Measurements from ENCODE around the gene CLCN1. TPM values are rescaled to one million over a fixed set of nuclear protein-coding genes. Genes with fewer than 3 reads are reported as not detected.
A peak's percentile ranks its signal among the peaks of the same experiment; 100 is the strongest.

CLCN1 gene
- total and polyA plus RNA-seq, 4 donors, result not detected

DNA sequence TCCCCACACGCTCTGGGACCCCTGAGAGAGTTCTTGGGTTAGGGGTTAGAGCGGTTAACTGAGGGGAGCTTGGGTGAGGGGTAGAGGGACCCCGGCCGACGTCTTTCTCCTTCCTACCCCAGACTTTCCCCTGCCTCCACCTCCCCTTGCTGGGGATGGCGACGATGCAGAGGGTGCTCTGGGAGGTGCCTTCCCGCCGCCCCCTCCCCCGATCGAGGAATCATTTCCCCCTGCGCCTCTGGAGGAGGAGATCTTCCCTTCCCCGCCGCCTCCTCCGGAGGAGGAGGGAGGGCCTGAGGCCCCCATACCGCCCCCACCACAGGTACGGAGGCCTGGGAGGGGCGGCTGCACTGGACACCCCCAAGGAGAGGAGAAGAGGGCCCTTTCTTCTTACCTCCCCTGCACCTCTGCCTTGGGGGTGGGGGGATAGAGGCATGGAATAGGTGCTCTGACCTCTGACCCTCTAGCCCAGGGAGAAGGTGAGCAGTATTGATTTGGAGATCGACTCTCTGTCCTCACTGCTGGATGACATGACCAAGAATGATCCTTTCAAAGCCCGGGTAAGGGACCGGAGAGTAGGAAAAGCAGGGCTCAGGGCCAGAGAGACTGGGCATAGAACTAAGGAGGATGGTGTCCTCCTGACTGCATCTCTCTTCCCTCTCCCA lies 66.3 kb downstream of the CLCN1 start:
- peak overlapping the region; percentile 91 to 95 for H3K4me3 ChIP-seq (ENCODE audit: low read length in 2 of 2)
- H3K4me1 ChIP-seq (ENCODE audit: control insufficient read depth in 1 of 2, insufficient read depth in 2 of 2, low read length in 2 of 2), result peaks cover 2 to 4% of the 10 kb centered on the region in 2 donors
- no peaks in the 10 kb centered on the region for H3K27me3 ChIP-seq (ENCODE audit: control insufficient read depth in 1 of 2, insufficient read depth in 2 of 2, low read length in 1 of 2)
- no peaks in the 10 kb centered on the region for H3K9me3 ChIP-seq (ENCODE audit: control insufficient read depth, low read length)
- peak overlapping the region; percentile 95 to 100 for H3K27ac ChIP-seq (ENCODE audit: low read depth in 1 of 2, low read length in 2 of 2)
- H3K36me3 ChIP-seq (ENCODE audit: control insufficient read depth in 1 of 2, insufficient read depth in 2 of 2, low read length in 1 of 2), result peaks cover 0 to 1% of the 10 kb centered on the region in 2 donors
- DNase-seq (peak in 1 of 2 donors; percentile 76), ATAC-seq (ENCODE audit: low FRiP score) (no peak)
- intact Hi-C loops (cut with DNase I), result no loop called here
- 1 to 2% methylated on average over 9 to 21 of the region's 21 CpGs for WGBS, 2 donors

GRCh38 chr7:143382791-143383641 lies 67.1 kb downstream of the CLCN1 start:
- 10 to 13% methylated on average over 15 of the region's 15 CpGs for WGBS, 2 donors
- intact Hi-C loops (cut with DNase I), result no loop called here
- Histone ChIP-seq H3K27me3 (ENCODE audit: control insufficient read depth in 1 of 2, insufficient read depth in 2 of 2, low read length in 1 of 2) (no peaks in the 10 kb centered on the region), H3K36me3 (ENCODE audit: control insufficient read depth in 1 of 2, insufficient read depth in 2 of 2, low read length in 1 of 2) (peaks cover 0 to 1% of the 10 kb centered on the region in 2 donors), H3K4me1 (ENCODE audit: control insufficient read depth in 1 of 2, insufficient read depth in 2 of 2, low read length in 2 of 2) (peaks cover 2 to 4% of the 10 kb centered on the region in 2 donors), H3K4me3 (ENCODE audit: low read length in 2 of 2) (peak overlapping the region; percentile 91 to 95), H3K9me3 (ENCODE audit: control insufficient read depth, low read length) (no peaks in the 10 kb centered on the region), H3K27ac (ENCODE audit: low read depth in 1 of 2, low read length in 2 of 2) (peak overlapping the region; percentile 8 to 95)
- DNase-seq (peak in 1 of 2 donors; percentile 76), ATAC-seq (ENCODE audit: low FRiP score) (no peak)

DNA sequence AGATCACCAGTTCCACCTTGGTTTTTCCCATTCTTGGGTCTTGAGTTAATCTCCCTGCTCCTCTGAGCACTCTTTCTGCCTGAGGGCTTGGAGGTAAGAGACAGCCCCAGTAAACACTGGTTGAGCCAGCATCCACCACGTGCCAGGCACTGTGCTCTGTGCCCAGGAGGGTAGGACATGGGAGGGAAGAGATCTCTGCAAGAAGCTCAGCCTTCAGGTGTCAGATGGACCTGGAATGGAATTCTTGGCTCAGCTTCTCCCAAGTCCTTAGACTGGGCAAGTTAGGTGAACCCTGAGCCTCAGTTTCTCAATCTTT lies 67.7 kb downstream of the CLCN1 start:
- Histone ChIP-seq H3K9me3 (ENCODE audit: control insufficient read depth, low read length) (no peaks in the 10 kb centered on the region), H3K4me1 (ENCODE audit: control insufficient read depth in 1 of 2, insufficient read depth in 2 of 2, low read length in 2 of 2) (peaks cover 2 to 4% of the 10 kb centered on the region in 2 donors), H3K4me3 (ENCODE audit: low read length in 2 of 2) (peak overlapping the region; percentile 8 to 22), H3K36me3 (ENCODE audit: control insufficient read depth in 1 of 2, insufficient read depth in 2 of 2, low read length in 1 of 2) (peaks cover 0 to 1% of the 10 kb centered on the region in 2 donors), H3K27me3 (ENCODE audit: control insufficient read depth in 1 of 2, insufficient read depth in 2 of 2, low read length in 1 of 2) (no peaks in the 10 kb centered on the region), H3K27ac (ENCODE audit: low read depth in 1 of 2, low read length in 2 of 2) (peak overlapping the region in 1 of 2 donors; percentile 95)
- no peak for ATAC-seq (ENCODE audit: low FRiP score)
- WGBS, 2 donors, result 0 to 3% methylated on average over 1 of the region's 1 CpG
- intact Hi-C loops (cut with DNase I), result no loop called here
- DNase-seq, result peak in 1 of 2 donors; percentile 57

DNA sequence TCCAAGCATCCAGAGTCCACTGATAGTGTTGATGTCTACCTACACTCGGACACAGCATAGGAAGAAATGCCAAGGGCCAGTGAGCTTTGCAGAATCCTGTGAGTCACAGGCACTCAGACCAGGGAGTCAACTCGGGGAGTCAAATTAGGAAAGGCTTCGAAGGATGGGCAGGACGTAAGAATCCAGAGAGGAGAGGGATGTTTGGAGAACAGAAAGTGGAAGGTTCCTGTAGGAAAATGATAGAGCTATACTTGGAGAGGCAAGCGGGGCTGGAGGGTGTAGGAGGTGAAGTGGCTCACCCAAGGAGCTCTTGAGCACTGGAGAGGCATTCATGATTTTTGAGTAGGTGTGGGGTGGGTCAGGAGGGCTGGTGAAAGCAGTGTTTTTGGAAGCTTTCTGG lies 68.2 kb downstream of the CLCN1 start:
- H3K27me3 ChIP-seq (ENCODE audit: control insufficient read depth in 1 of 2, insufficient read depth in 2 of 2, low read length in 1 of 2), result no peaks in the 10 kb centered on the region
- peak overlapping the region in 1 of 2 donors; percentile 43 for H3K27ac ChIP-seq (ENCODE audit: low read depth in 1 of 2, low read length in 2 of 2)
- peak in 1 of 2 donors; percentile 59 for DNase-seq
- no peak for ATAC-seq (ENCODE audit: low FRiP score)
- no peaks in the 10 kb centered on the region for H3K9me3 ChIP-seq (ENCODE audit: control insufficient read depth, low read length)
- WGBS, 2 donors, result 2 to 3% methylated on average over 5 of the region's 5 CpGs
- intact Hi-C loops (cut with DNase I), result no loop called here
- peaks cover 0 to 3% of the 10 kb centered on the region in 2 donors for H3K36me3 ChIP-seq (ENCODE audit: control insufficient read depth in 1 of 2, insufficient read depth in 2 of 2, low read length in 1 of 2)
- H3K4me3 ChIP-seq (ENCODE audit: low read length in 2 of 2), result peak overlapping the region in 1 of 2 donors; percentile 8
- H3K4me1 ChIP-seq (ENCODE audit: control insufficient read depth in 1 of 2, insufficient read depth in 2 of 2, low read length in 2 of 2), result peaks cover 2 to 4% of the 10 kb centered on the region in 2 donors

DNA sequence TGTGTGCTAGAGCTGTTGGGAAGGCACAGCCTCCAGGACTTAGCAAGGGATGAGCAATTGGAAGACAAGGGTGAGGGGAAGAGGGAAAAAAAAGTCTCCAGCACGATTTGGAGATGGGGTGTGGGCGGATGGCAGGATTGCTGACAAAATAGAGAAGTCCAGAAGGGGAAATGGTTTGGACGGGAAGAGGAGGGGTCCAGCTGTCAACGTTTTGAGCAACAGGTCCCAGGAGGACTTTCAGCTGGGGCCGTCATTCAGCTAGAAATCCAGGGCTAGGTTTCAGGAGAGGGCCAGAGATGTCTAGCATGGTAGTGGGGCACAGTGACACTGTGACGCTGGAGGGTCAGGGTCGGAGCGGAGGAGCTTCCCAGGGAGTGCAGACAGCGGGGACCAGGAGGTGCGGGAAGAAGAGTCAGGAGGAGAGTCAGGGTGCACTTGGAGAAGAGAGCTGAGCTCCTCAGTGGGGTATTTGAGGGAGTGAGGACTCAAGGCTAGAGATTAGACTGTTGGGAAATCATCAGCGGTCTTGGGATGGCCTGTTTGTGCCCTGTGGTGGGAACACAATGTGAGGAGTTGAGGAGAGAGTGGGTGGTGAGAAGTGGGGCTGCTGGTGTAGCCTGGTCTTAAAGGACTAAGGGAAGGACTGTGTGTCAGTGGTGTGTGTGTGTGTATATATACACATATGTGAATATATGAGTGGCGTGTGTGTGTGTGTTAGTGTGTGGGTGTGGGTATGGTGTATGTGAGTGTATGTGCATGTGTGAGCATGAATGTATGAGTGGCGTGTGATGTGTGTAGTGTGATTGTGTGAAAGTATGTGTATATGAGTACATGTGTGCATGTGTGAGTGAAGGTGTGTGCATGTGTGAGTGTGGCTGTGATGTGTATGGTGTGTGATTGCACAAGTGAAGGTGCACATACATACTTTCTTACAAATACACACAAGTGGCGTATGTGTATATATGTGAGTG lies 69.0 kb downstream of the CLCN1 start:
- intact Hi-C loops (cut with DNase I), result no loop called here
- Histone ChIP-seq H3K9me3 (ENCODE audit: control insufficient read depth, low read length) (no peaks in the 10 kb centered on the region), H3K4me3 (ENCODE audit: low read length in 2 of 2) (peak overlapping the region in 1 of 2 donors; percentile 8), H3K4me1 (ENCODE audit: control insufficient read depth in 1 of 2, insufficient read depth in 2 of 2, low read length in 2 of 2) (peaks cover 2 to 4% of the 10 kb centered on the region in 2 donors), H3K36me3 (ENCODE audit: control insufficient read depth in 1 of 2, insufficient read depth in 2 of 2, low read length in 1 of 2) (peaks cover 0 to 3% of the 10 kb centered on the region in 2 donors), H3K27me3 (ENCODE audit: control insufficient read depth in 1 of 2, insufficient read depth in 2 of 2, low read length in 1 of 2) (no peaks in the 10 kb centered on the region), H3K27ac (ENCODE audit: low read depth in 1 of 2, low read length in 2 of 2) (peak overlapping the region; percentile 43 to 46)
- DNase-seq, result peak; percentile 54 to 72
- 20% methylated on average over 14 of the region's 14 CpGs for WGBS, 2 donors
- no peak for ATAC-seq (ENCODE audit: low FRiP score)

GRCh38 chr7:143385891-143386781 lies 70.2 kb downstream of the CLCN1 start:
- Histone ChIP-seq H3K4me1 (ENCODE audit: control insufficient read depth in 1 of 2, insufficient read depth in 2 of 2, low read length in 2 of 2) (peaks cover 2 to 4% of the 10 kb centered on the region in 2 donors), H3K27me3 (ENCODE audit: control insufficient read depth in 1 of 2, insufficient read depth in 2 of 2, low read length in 1 of 2) (no peaks in the 10 kb centered on the region), H3K27ac (ENCODE audit: low read depth in 1 of 2, low read length in 2 of 2) (peak overlapping the region in 1 of 2 donors; percentile 9), H3K4me3 (ENCODE audit: low read length in 2 of 2) (no peak overlapping the region), H3K36me3 (ENCODE audit: control insufficient read depth in 1 of 2, insufficient read depth in 2 of 2, low read length in 1 of 2) (peaks cover 0 to 3% of the 10 kb centered on the region in 2 donors), H3K9me3 (ENCODE audit: control insufficient read depth, low read length) (no peaks in the 10 kb centered on the region)
- intact Hi-C loops (cut with DNase I), result no loop called here
- 11 to 16% methylated on average over 14 to 19 of the region's 19 CpGs for WGBS, 2 donors
- ATAC-seq (ENCODE audit: low FRiP score), result no peak
- DNase-seq, result peak; percentile 68

- WGBS, 2 donors, result 31 to 37% methylated on average over 23 of the region's 23 CpGs
- H3K36me3 ChIP-seq (ENCODE audit: control insufficient read depth in 1 of 2, insufficient read depth in 2 of 2, low read length in 1 of 2), result peaks cover 0 to 3% of the 10 kb centered on the region in 2 donors
- peaks cover 2 to 4% of the 10 kb centered on the region in 2 donors for H3K4me1 ChIP-seq (ENCODE audit: control insufficient read depth in 1 of 2, insufficient read depth in 2 of 2, low read length in 2 of 2)
- intact Hi-C loops (cut with DNase I), result no loop called here
- peak overlapping the region in 1 of 2 donors; percentile 22 for H3K27ac ChIP-seq (ENCODE audit: low read depth in 1 of 2, low read length in 2 of 2)
- no peaks in the 10 kb centered on the region for H3K9me3 ChIP-seq (ENCODE audit: control insufficient read depth, low read length)
- DNase-seq (peak in 1 of 2 donors; percentile 75), ATAC-seq (ENCODE audit: low FRiP score) (no peak)
- no peak overlapping the region for H3K4me3 ChIP-seq (ENCODE audit: low read length in 2 of 2)
- H3K27me3 ChIP-seq (ENCODE audit: control insufficient read depth in 1 of 2, insufficient read depth in 2 of 2, low read length in 1 of 2), result no peaks in the 10 kb centered on the region
Observed at GRCh38 chr7:143387156-143387975, 71.5 kb downstream of the CLCN1 start.

All from aorta (tissue), 5 donors.